Fibroblast of the aortic adventitia (primary cell): Measurements from ENCODE around the gene RBM6. TPM values are rescaled to one million over a fixed set of nuclear protein-coding genes. Genes with fewer than 3 reads are reported as not detected.
A peak's percentile ranks its signal among the peaks of the same experiment; 100 is the strongest.
"Not testable (repeated sequence)": the region's sequence is repeated elsewhere in the genome, so short reads cannot be mapped to it uniquely, and the experiment has no call there.

ENCODE experiments used
- DNase-seq: peaks from one replicate; pipeline ENCODE4 v3.0.0-alpha.2; 2010; ENCODE audit warnings: low read depth
- H3K4me3 ChIP-seq: 2 replicates; pipeline ENCODE4 v1.5.1; 2011; ENCODE audit warnings: low read depth, mild to moderate bottlenecking, control low read depth, low read length, moderate library complexity
- total RNA-seq: library from RNA; depleted of rRNA; stranded (reverse); fragments of >200 nt; gene quantifications from 2 replicates; pipeline ENCODE4 v1.2.3, GENCODE V29; 2012; ENCODE audit warnings: low replicate concordance
- TF ChIP-seq, protein P1 (sequence below): IDR thresholded peaks from 2 replicates; pipeline ENCODE4 v1.5.1; 2011; ENCODE audit warnings: mild to moderate bottlenecking, low read length, control low read depth, inconsistent platforms; ENCODE audit not compliant: insufficient read depth

Gene RBM6
- total RNA-seq, 1 donor, result 48.5 TPM

DNA sequence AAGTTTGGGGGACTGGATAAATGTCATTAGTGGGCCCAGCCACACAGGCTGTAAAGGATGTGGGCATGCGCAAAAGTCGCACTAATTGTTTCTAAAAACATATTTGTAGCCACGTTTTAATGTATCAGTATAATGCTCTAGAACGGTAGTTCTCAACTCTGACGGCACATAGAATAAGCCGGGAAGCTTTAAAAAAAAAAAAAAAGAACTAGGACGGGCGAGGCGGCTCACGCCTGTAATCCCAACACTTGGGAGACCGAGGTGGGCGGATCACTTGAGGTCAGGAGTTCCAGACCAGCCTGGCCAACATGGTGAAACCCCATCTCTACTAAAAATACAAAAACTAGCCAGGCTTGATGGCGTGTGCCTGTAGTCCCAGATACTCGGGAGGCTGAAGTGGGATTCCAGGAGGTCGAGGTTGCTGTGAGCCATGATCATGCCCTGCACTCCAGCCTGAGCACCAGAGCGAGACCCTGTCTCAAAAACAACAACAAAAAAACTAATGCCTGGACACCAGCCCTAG, 9.7 kb upstream of the RBM6 start:
- TF ChIP-seq, protein P1, sequence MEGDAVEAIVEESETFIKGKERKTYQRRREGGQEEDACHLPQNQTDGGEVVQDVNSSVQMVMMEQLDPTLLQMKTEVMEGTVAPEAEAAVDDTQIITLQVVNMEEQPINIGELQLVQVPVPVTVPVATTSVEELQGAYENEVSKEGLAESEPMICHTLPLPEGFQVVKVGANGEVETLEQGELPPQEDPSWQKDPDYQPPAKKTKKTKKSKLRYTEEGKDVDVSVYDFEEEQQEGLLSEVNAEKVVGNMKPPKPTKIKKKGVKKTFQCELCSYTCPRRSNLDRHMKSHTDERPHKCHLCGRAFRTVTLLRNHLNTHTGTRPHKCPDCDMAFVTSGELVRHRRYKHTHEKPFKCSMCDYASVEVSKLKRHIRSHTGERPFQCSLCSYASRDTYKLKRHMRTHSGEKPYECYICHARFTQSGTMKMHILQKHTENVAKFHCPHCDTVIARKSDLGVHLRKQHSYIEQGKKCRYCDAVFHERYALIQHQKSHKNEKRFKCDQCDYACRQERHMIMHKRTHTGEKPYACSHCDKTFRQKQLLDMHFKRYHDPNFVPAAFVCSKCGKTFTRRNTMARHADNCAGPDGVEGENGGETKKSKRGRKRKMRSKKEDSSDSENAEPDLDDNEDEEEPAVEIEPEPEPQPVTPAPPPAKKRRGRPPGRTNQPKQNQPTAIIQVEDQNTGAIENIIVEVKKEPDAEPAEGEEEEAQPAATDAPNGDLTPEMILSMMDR, result no peak
- no peak for DNase-seq
- H3K4me3 ChIP-seq, result peak overlapping the region; percentile 86

DNA sequence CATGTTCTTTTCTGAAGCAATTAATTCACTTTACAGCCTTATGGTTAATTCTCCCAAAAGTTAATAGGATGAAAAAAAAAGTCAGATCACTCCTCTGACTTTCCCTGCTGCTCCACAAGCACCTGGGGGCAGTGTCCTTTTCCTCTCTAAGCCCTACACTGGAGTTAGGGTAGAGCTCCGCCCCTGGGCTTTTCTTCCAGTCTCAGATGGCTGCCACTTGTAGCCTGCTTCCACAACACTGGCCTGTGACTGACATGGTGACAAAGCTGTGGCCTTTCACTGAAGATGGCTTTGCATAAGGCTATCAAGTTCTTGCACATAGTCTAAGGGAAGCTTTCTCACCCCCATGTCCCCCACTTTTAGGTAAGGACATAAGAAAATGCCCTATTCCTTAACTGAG, 9.0 kb upstream of the RBM6 start:
- TF ChIP-seq, protein P1, result no peak
- H3K4me3 ChIP-seq, result no peak overlapping the region
- DNase-seq, result no peak

DNA sequence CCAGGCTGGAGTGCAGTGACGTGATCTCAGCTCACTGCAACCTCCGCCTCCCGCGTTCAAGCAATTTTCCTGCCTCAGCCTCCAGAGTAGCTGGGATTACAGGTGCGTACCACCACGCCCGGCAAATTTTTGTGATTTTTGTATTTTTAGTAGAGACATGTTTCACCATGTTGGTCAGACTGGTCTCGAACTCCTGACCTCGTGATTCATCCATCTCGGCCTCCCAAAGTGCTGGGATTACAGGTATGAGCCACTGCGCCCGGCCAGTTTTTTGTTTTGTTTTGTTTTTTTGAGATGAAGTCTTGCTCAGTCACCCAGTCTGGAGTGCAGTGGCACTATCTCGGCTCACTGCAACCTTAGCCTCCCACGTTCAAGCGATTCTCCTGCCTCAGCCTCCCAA, 7.7 kb upstream of the RBM6 start:
- H3K4me3 ChIP-seq, DNase-seq: not testable (repeated sequence)

DNA sequence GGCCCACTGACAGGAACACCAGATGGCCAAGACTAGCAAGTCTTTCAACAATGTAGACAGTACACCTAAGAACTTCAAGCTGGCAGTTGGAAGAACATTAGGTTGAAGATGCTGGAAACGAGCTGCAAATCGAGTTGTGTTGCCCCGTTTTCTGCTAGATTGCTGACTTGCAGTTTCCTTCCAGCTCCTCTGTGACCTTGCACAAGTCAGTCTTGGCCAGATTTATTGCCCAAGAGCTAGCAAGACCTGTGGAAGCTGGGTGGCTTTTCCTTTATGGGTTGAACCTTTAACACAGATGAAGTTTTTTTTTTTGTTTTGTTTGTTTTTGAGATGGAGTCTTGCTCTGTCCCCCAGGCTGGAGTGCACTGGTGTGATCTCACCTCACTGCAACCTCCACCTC, 2.9 kb upstream of the RBM6 start:
- TF ChIP-seq, protein P1, result no peak
- DNase-seq, result no peak
- H3K4me3 ChIP-seq, result no peak overlapping the region

DNA sequence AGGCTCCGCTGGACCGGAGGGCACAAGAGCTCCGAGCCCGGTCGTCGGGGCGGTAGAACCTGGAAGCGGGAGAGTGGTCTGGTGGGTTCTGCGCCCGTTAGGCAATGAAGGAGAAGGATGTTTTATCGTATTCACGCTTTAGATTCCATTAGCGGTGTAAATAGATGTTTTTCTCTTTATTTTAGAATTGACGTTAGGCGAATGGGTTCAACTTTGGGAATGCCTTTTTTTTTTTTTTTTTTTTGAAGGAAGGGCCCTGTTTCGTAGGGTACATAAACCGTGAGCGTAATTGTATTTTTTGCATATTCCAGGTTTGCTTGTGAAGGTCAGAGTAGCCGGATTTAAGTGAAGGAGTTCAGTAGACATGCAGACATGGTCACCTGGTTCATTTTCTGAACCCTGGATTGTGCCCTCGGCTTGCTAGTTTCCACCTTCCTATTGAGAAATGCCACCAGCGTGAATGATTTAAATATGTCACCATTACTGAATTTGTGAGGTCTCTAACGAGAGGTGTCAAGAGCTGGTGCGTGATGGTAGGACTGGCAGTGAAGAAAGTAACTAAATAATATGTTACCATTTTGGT, 808 bp downstream of the RBM6 start:
- H3K4me3 ChIP-seq, result peak overlapping the region; percentile 91
- no peak for DNase-seq
- TF ChIP-seq, protein P1, result no peak

DNA sequence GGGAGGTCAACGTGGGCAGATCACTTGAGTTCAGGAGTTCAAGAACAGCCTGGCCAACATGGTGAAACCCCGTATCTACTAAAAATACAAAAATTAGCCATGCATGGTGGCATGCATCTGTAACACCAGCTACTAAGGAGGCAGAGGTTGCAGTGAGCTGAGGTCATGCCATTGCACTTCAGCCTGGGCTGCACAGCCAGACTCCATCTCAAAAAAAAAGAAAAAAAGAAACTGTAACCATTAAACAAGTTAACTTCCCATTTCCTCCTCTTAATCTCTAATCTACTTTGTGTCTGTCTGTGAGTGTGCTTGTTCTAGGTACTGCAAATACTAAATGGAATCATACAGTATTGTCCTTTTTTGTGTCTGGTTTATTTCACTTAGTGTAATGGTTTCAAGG, 2.7 kb downstream of the RBM6 start:
- TF ChIP-seq, protein P1, result no peak
- no peak for DNase-seq
- H3K4me3 ChIP-seq, result no peak overlapping the region

DNA sequence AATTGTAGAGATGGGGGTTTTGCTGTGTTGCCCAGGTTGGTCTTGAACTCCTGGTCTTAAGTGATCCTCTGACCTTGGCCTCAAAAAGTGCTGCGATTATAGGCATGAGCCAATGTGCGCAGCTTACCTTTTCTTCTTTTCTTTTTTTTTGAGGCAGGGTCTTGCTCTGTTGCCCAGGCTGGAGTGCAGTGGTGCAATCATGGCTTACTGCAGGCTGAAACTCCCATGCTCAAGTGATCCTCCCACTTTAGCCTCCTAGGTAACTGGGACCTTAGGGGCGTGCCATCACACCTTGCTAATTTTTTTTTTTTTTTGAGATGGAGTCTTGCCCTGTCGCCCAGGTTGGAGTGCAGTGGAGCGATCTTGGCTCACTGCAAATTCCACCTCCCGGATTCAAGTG, 13.0 kb downstream of the RBM6 start:
- TF ChIP-seq, protein P1, result no peak
- H3K4me3 ChIP-seq, result no peak overlapping the region
- DNase-seq, result no peak
